Measurements from ENCODE around the gene SLC45A3. TPM values are rescaled to one million over a fixed set of nuclear protein-coding genes. Genes with fewer than 3 reads are reported as not detected.

Gene SLC45A3
- total and polyA plus RNA-seq, 2 of the 4 experiments (the other 2 are of a cell fraction): 1.4 to 2.5 TPM

GRCh38 chr1:205710201-205711062 is 30.1 kb upstream of the SLC45A3 start:
- Histone ChIP-seq H2AK5ac (ENCODE audit: low read depth, low read length) (no peak overlapping the region), H2AK9ac (replicated peaks; ENCODE audit: low read depth, low read length, poor library complexity) (no peak overlapping the region), H2BK120ac (ENCODE audit: low read depth, low read length) (no peak overlapping the region), H4K91ac (ENCODE audit: insufficient read depth, low read depth, low read length) (no peak overlapping the region), H2BK15ac (ENCODE audit: low read depth, low read length) (no peak overlapping the region), H3K9me1 (ENCODE audit: insufficient read depth, low read length) (peaks cover 10% of the 10 kb centered on the region; the same call in 1 of the 2 replicates), H2BK20ac (ENCODE audit: low read depth, low read length) (no peak overlapping the region), H2BK5ac (ENCODE audit: low read depth, low read length, poor library complexity, severe bottlenecking) (no peak overlapping the region), H3K56ac (ENCODE audit: extremely low read depth, insufficient read depth, low read length) (no peak overlapping the region), H3K9ac (ENCODE audit: low read depth, low read length) (no peak overlapping the region), H3K27me3 (ENCODE audit: control insufficient read depth, insufficient read depth, low read length) (no peaks in the 10 kb centered on the region), H4K5ac (ENCODE audit: low read depth, low read length) (no peak overlapping the region), H3K4me1 (ENCODE audit: control insufficient read depth, insufficient read depth, low read length) (peaks cover 8% of the 10 kb centered on the region), H3K18ac (ENCODE audit: low read depth, low read length) (no peak overlapping the region), H4K20me1 (ENCODE audit: insufficient read depth, low read length) (peaks cover 4% of the 10 kb centered on the region; the same call in 1 of the 2 replicates), H3K4me2 (ENCODE audit: low read depth, low read length) (no peak overlapping the region), H3K9me3 (ENCODE audit: control insufficient read depth, insufficient read depth, low read length) (no peaks in the 10 kb centered on the region), H2AFZ (replicated peaks; ENCODE audit: low read length, poor library complexity) (no peak overlapping the region), H3K79me1 (ENCODE audit: low read depth in 1 of 2, low read length in 2 of 2) (peaks cover 10 to 24% of the 10 kb centered on the region in 2 experiments; a peak in 3 of 4 replicates), H3K27ac (ENCODE audit: insufficient read depth, low read length) (no peak overlapping the region), H3K4me3 (ENCODE audit: insufficient read depth, low read depth, low read length) (no peak overlapping the region), H3K36me3 (ENCODE audit: control insufficient read depth, insufficient read depth, low read length) (peaks cover 2% of the 10 kb centered on the region), H3K4ac (ENCODE audit: low read depth, low read length) (no peak overlapping the region), H3K23ac (ENCODE audit: low read depth, low read length) (no peak overlapping the region), H3K14ac (replicated peaks; ENCODE audit: low read depth, low read length) (no peak overlapping the region), H4K8ac (ENCODE audit: low read depth in 2 of 2, low read length in 2 of 2) (no peak overlapping the region)
- intact Hi-C loops (cut with micrococcal nuclease): loop anchor here (1.0 to 2.0 kb wide), 4 partner anchors 51 to 182 kb away; no protein-coding TSS in a partner anchor
- no TSS peak for BruUV-seq (replicated peaks)
- TF ChIP-seq USF2 (IDR thresholded peaks at IDR 0.05; ENCODE audit: low read depth, low read length) (no peak), SMC3 (IDR thresholded peaks at IDR 0.05; ENCODE audit: low read depth, low read length) (no peak), NFE2L2 (IDR thresholded peaks at IDR 0.05; ENCODE audit: low read depth, low read length) (no peak), MAFK (IDR thresholded peaks at IDR 0.05; ENCODE audit: low read depth, low read length) (no peak), RCOR1 (IDR thresholded peaks at IDR 0.05; ENCODE audit: insufficient replicate concordance, low read length) (no peak), CEBPB (IDR thresholded peaks at IDR 0.05; ENCODE audit: low read depth, low read length) (no peak), POLR2A (IDR thresholded peaks at IDR 0.05; ENCODE audit: low read depth, low read length) (no peak), MXI1 (IDR thresholded peaks at IDR 0.05; ENCODE audit: borderline replicate concordance, low read depth, low read length) (no peak), RAD21 (IDR thresholded peaks at IDR 0.05; ENCODE audit: low read length) (no peak), ELK1 (IDR thresholded peaks at IDR 0.05; ENCODE audit: borderline replicate concordance, low read depth, low read length) (no peak), FOS (IDR thresholded peaks at IDR 0.05; ENCODE audit: low read depth, low read length) (no peak), RFX5 (IDR thresholded peaks at IDR 0.05; ENCODE audit: low read depth, low read length) (no peak)
- ChIA-PET POLR2A (ENCODE audit: unreplicated experiment) (no interaction called here), CTCF (interaction anchor here (0.7 to 7.0 kb wide), 7 partner anchors 9 to 122 kb away, joined by 3 to 53 read pairs (median 5); no protein-coding TSS in a partner anchor)
- dilution Hi-C loops (cut with HindIII; ENCODE audit: low sequenced_read_pairs, unreplicated experiment): no loop called here
- ATAC-seq (ENCODE audit: low read depth): no peak
- no peak for DNase-seq
- in situ Hi-C loops (cut with MboI; ENCODE audit: low sequenced_read_pairs): loop anchor here (5.0 kb wide), 1 partner anchor 118 kb away; no protein-coding TSS in a partner anchor
- WGBS, 2 experiments (ENCODE audit: extremely low coverage in 2 of 2, insufficient read length in 1 of 2): no CpG with 5 or more reads among the region's 1 CpG

Measured in IMR-90 (cell line).